H1 (cell line): ENCODE data around the gene CAMKK1. TPM values are rescaled to one million over a fixed set of nuclear protein-coding genes. Genes with fewer than 3 reads are reported as not detected.

Experiments
- CTCF ChIA-PET: fragments of 300-600 bp; sonication (Branson Sonifier 250); formaldehyde crosslinking; loops from one replicate; lab custom pipeline; 2021; ENCODE audit not compliant: partially characterized antibody; lab: Charles Lee
- POLR2A ChIA-PET: fragments of 300-600 bp; sonication (Branson Sonifier 250); formaldehyde crosslinking; loops from one replicate; lab custom pipeline; 2021; ENCODE audit warnings: inconsistent platforms; ENCODE audit not compliant: partially characterized antibody; lab: Charles Lee
- DNase-seq, 2 experiments: peaks; one replicate each; pipeline versions ENCODE4 v3.0.0 to v3.0.0-alpha.2; 2010 to 2022; ENCODE audit warnings: low spot score in 2 of 2, low read depth in 1 of 2, mixed read lengths in 1 of 2
- FAIRE-seq: peaks from 2 replicates; lab custom pipeline; 2011; peaks lifted over from hg19 to GRCh38; lab: Jason Lieb, UNC
- H2AFZ ChIP-seq: 2 replicates; pipeline ENCODE4 v1.8.1; 2012; ENCODE audit warnings: low read length, inconsistent platforms
- H2AK5ac ChIP-seq: 2 replicates; pipeline ENCODE4 v1.6.1; 2013; ENCODE audit warnings: low read depth, low read length
- H2BK120ac ChIP-seq: replicated peaks from 2 replicates; pipeline ENCODE3; 2013; ENCODE audit warnings: low read depth, low read length, inconsistent platforms
- H2BK12ac ChIP-seq: 2 replicates; pipeline ENCODE4 v1.6.1; 2013; ENCODE audit warnings: low read depth, low read length
- H2BK15ac ChIP-seq: 2 replicates; pipeline ENCODE4 v1.6.1; 2013; ENCODE audit warnings: low read length
- H2BK20ac ChIP-seq: 2 replicates; pipeline ENCODE4 v1.6.1; 2013; ENCODE audit warnings: low read length
- H2BK5ac ChIP-seq: 2 replicates; pipeline ENCODE4 v1.6.1; 2013; ENCODE audit warnings: low read depth, low read length
- H3K14ac ChIP-seq: 2 replicates; pipeline ENCODE4 v1.6.1; 2013; ENCODE audit warnings: inconsistent platforms; ENCODE audit not compliant: insufficient read length
- H3K18ac ChIP-seq: 2 replicates; pipeline ENCODE4 v1.6.1; 2013; ENCODE audit warnings: low read length; ENCODE audit errors: extremely low read depth
- H3K23ac ChIP-seq: 2 replicates; pipeline ENCODE4 v1.6.1; 2013; ENCODE audit warnings: inconsistent platforms; ENCODE audit not compliant: insufficient read length
- H3K23me2 ChIP-seq: 2 replicates; pipeline ENCODE4 v1.6.1; 2013; ENCODE audit warnings: low read depth, low read length
- H3K27ac ChIP-seq: 2 replicates; pipeline ENCODE4 v1.6.1; 2011; ENCODE audit warnings: low read depth, low read length, inconsistent platforms
- H3K27me3 ChIP-seq, 4 experiments: replicated peaks in 1 of 4; 1 replicate in 1 of 4; 2 replicates in 3 of 4; pipeline versions ENCODE4 v1.6.1 to v1.8.1; 2011 to 2013; ENCODE audit warnings: low read length in 3 of 4, mild to moderate bottlenecking in 3 of 4, inconsistent platforms in 2 of 4, mixed read lengths in 2 of 4, moderate library complexity in 1 of 4; ENCODE audit not compliant: control insufficient read depth in 3 of 4, insufficient read depth in 3 of 4; ENCODE audit errors: extremely low read depth in 1 of 4
- H3K36me3 ChIP-seq, 4 experiments: 2 replicates each; pipeline versions ENCODE4 v1.6.1 to v1.8.1; 2011 to 2013; ENCODE audit warnings: mild to moderate bottlenecking in 4 of 4, low read length in 3 of 4, moderate library complexity in 2 of 4, control low read depth in 1 of 4, inconsistent platforms in 1 of 4; ENCODE audit not compliant: insufficient read depth in 4 of 4, control insufficient read depth in 2 of 4
- H3K4ac ChIP-seq: replicated peaks from 2 replicates; pipeline ENCODE3; 2013; ENCODE audit warnings: low read length, low read depth, mixed read lengths, inconsistent platforms; ENCODE audit not compliant: insufficient read length
- H3K4me1 ChIP-seq, 4 experiments: replicated peaks in 1 of 4; 1 replicate in 1 of 4; 2 replicates in 3 of 4; pipeline versions ENCODE4 v1.6.1 to v1.8.1; 2011 to 2013; ENCODE audit warnings: low read length in 3 of 4, inconsistent platforms in 2 of 4, mixed read lengths in 1 of 4; ENCODE audit not compliant: insufficient read depth in 4 of 4, control insufficient read depth in 3 of 4
- H3K4me2 ChIP-seq, 2 experiments: 2 replicates each; pipeline versions ENCODE4 v1.6.1 to v1.8.1; 2011 to 2013; ENCODE audit warnings: low read depth in 2 of 2, low read length in 2 of 2, control low read depth in 1 of 2, inconsistent platforms in 1 of 2, mild to moderate bottlenecking in 1 of 2; ENCODE audit not compliant: insufficient read depth in 1 of 2
- H3K4me3 ChIP-seq, 4 experiments: fragments of 200-600, 300-600 bp in 1 of 4; sonication (generic), shearing (Covaris generic), sonication (Bioruptor Twin) in 1 of 4; 2 replicates each; pipeline versions ENCODE4 v1.5.1 to v1.8.1; 2011 to 2016; ENCODE audit warnings: low read length in 4 of 4, low read depth in 3 of 4, control low read depth in 2 of 4, inconsistent platforms in 2 of 4, mild to moderate bottlenecking in 2 of 4, mixed read lengths in 1 of 4, moderate library complexity in 1 of 4; ENCODE audit not compliant: insufficient read depth in 2 of 4; ENCODE audit errors: extremely low read depth in 1 of 4
- H3K56ac ChIP-seq: replicated peaks from 2 replicates; pipeline ENCODE3; 2013; ENCODE audit warnings: low read depth, mild to moderate bottlenecking, mixed read lengths, low read length, inconsistent platforms; ENCODE audit not compliant: insufficient read length
- H3K79me1 ChIP-seq: 2 replicates; pipeline ENCODE4 v1.6.1; 2013; ENCODE audit warnings: low read depth, low read length, control low read depth
- H3K79me2 ChIP-seq, 2 experiments: 2 replicates each; pipeline versions ENCODE4 v1.6.1 to v1.8.1; 2012 to 2013; ENCODE audit warnings: low read length in 2 of 2, mild to moderate bottlenecking in 2 of 2, inconsistent platforms in 1 of 2; ENCODE audit not compliant: insufficient read depth in 2 of 2, control insufficient read depth in 1 of 2
- H3K9ac ChIP-seq, 4 experiments: replicated peaks in 1 of 4; 1 replicate in 1 of 4; 2 replicates in 3 of 4; pipeline versions ENCODE4 v1.6.1 to v1.8.1; 2011 to 2013; ENCODE audit warnings: low read depth in 3 of 4, low read length in 3 of 4, control low read depth in 2 of 4, mild to moderate bottlenecking in 2 of 4, moderate library complexity in 2 of 4, inconsistent platforms in 1 of 4; ENCODE audit errors: extremely low read depth in 1 of 4
- H3K9me3 ChIP-seq, 2 experiments: 2 replicates each; pipeline versions ENCODE4 v1.6.1 to v1.8.1; 2012 to 2013; ENCODE audit warnings: mild to moderate bottlenecking in 2 of 2, moderate library complexity in 2 of 2, control low read depth in 1 of 2, inconsistent platforms in 1 of 2, low read depth in 1 of 2, low read length in 1 of 2, mixed read lengths in 1 of 2; ENCODE audit not compliant: insufficient read depth in 2 of 2
- H4K20me1 ChIP-seq, 2 experiments: replicated peaks in 1 of 2; 2 replicates each; pipeline versions ENCODE3 to v1.8.1; 2011 to 2013; ENCODE audit warnings: inconsistent platforms in 2 of 2, low read length in 2 of 2, mild to moderate bottlenecking in 1 of 2; ENCODE audit not compliant: insufficient read depth in 2 of 2, control insufficient read depth in 1 of 2
- H4K5ac ChIP-seq: 2 replicates; pipeline ENCODE4 v1.6.1; 2013; ENCODE audit warnings: low read length, low read depth, mixed read lengths, inconsistent platforms; ENCODE audit not compliant: insufficient read length
- H4K8ac ChIP-seq: 2 replicates; pipeline ENCODE4 v1.8.0; 2013; ENCODE audit warnings: mild to moderate bottlenecking, moderate library complexity, low read length, inconsistent platforms; ENCODE audit not compliant: insufficient read depth; ENCODE audit errors: extremely low read depth
- H4K91ac ChIP-seq: replicated peaks from 2 replicates; pipeline ENCODE3; 2013; ENCODE audit warnings: low read length, mixed read lengths, inconsistent platforms; ENCODE audit not compliant: insufficient read length
- BACH1 ChIP-seq: IDR thresholded peaks from 2 replicates; pipeline ENCODE4 v1.6.1; 2012; ENCODE audit warnings: low read length, improper control_type of control experiment
- BCL11A ChIP-seq, 2 experiments: IDR thresholded peaks; one replicate each; pipeline ENCODE4 v1.6.1; 2011; ENCODE audit warnings: low read depth in 2 of 2, low read length in 2 of 2, mild to moderate bottlenecking in 2 of 2
- CHD2 ChIP-seq: IDR thresholded peaks from 2 replicates; pipeline ENCODE4 v1.6.1; 2012; ENCODE audit warnings: low read length, improper control_type of control experiment
- EP300 ChIP-seq, 2 experiments: IDR thresholded peaks; 1 replicate in 1 of 2; 2 replicates in 1 of 2; pipeline ENCODE4 v1.6.1; 2011 to 2012; ENCODE audit warnings: low read depth in 2 of 2, low read length in 2 of 2, mild to moderate bottlenecking in 2 of 2, borderline replicate concordance in 1 of 2, inconsistent platforms in 1 of 2, moderate library complexity in 1 of 2
- HDAC2 ChIP-seq, 2 experiments: fragments of 300-600 bp in 1 of 2; sonication (generic) in 1 of 2; IDR thresholded peaks; 2 replicates each; pipeline ENCODE4 v1.6.1; 2011 to 2012; ENCODE audit warnings: low read depth in 2 of 2, low read length in 2 of 2, mild to moderate bottlenecking in 2 of 2, moderate library complexity in 2 of 2, borderline replicate concordance in 1 of 2, inconsistent platforms in 1 of 2
- JUN ChIP-seq: IDR thresholded peaks from 2 replicates; pipeline ENCODE4 v1.6.1; 2011; ENCODE audit warnings: low read depth, mild to moderate bottlenecking, improper control_type of control experiment, low read length
- SAP30 ChIP-seq: fragments of 300-600 bp; sonication (generic); IDR thresholded peaks from 2 replicates; pipeline ENCODE4 v1.7.1; 2012; ENCODE audit warnings: low read length, moderate library complexity, mild to moderate bottlenecking, inconsistent platforms; ENCODE audit not compliant: insufficient read depth, insufficient replicate concordance
- SIN3A ChIP-seq, 2 experiments: IDR thresholded peaks in 1 of 2; conservative IDR thresholded peaks in 1 of 2; 2 replicates each; pipeline ENCODE4 v1.6.1; 2011 to 2012; ENCODE audit warnings: low read length in 2 of 2, improper control_type of control experiment in 1 of 2, low read depth in 1 of 2, mild to moderate bottlenecking in 1 of 2
- TAF7 ChIP-seq: optimal IDR thresholded peaks from 2 replicates; pipeline ENCODE3; 2011; ENCODE audit warnings: low read depth, mild to moderate bottlenecking, inconsistent platforms, low read length, moderate library complexity, borderline replicate concordance
- YY1 ChIP-seq: IDR thresholded peaks from 2 replicates; pipeline ENCODE4 v1.6.1; 2011; ENCODE audit warnings: low read depth, mild to moderate bottlenecking, low read length
- WGBS, 2 experiments: shearing (Covaris generic) in 1 of 2; methylation state at CpG; one replicate each; pipeline versions ENCODE4 v1.1.6 to v1.1.7; 2013 to 2015; ENCODE audit warnings: low lambda C conversion rate in 2 of 2, mixed read lengths in 2 of 2, inconsistent platforms in 1 of 2, low coverage in 1 of 2, missing lambda C conversion rate in 1 of 2; ENCODE audit not compliant: insufficient replicate concordance in 2 of 2, insufficient coverage in 1 of 2, insufficient read length in 1 of 2; ENCODE audit errors: extremely low coverage in 1 of 2, missing lambda C conversion rate in 1 of 2; 5-methylcytosine and 5-hydroxymethylcytosine counted together
- polyA plus RNA-seq, 7 experiments: library from polyadenylated mRNA; depleted of rRNA in 3 of 7; stranded (reverse) in 5 of 7; unstranded in 2 of 7; fragments of >200 nt in 5 of 7; fragments of 200-250 nt in 2 of 7; gene quantifications; 1 replicate in 5 of 7; 2 replicates in 1 of 7; 4 replicates in 1 of 7; pipeline versions ENCODE4 v1.2.1 to v1.2.3, GENCODE V29; 2011 to 2013; ENCODE audit warnings: missing spikeins in 2 of 7, mixed read lengths in 2 of 7
- total RNA-seq: library from RNA; stranded (reverse); fragmentation: NEBNext Ultra II Directional; extraction: Animal tissue kit (Norgen Biotek cat#: 25700); gene quantifications from 2 replicates; pipeline ENCODE4 v1.2.1, GENCODE V29; 2021
- TF ChIP-seq, protein P1 (sequence below): IDR thresholded peaks from 2 replicates; pipeline ENCODE4 v1.6.1; 2012; ENCODE audit warnings: low read length, inconsistent platforms

The CAMKK1 gene
- total and polyA plus RNA-seq, 2 of the 8 experiments (the other 6 are each of a cell fraction or from before 2014, with no cell fraction given): 7.1 to 7.6 TPM

DNA sequence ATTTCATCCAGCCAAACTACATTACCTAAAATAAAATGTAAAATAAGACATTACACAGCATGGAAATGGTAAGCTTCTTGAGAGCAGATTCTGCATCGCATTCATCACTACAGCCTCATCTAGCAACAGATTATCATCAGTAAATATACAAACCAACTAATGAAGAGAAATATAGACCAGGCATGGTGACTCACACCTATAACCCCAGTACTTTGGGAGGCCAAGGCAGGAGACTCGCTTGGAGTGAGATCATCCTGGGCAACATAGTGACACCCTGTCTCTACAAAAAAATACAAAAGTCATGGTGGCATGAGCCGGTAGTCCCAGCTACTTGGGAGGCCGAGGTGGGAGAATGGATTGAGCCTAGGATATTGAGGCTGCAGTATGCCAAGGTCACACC, 66.7 kb downstream of the CAMKK1 start:
- peaks cover 0 to 4% of the 10 kb centered on the region in 2 experiments; a peak in 2 of 4 replicates for H3K79me2 ChIP-seq
- no peak overlapping the region for H4K8ac ChIP-seq
- FAIRE-seq (no peak), DNase-seq (no peak)
- H3K27ac ChIP-seq: no peak overlapping the region
- 94% methylated on average over 4 of the region's 4 CpGs; no CpG with 5 or more reads in 1 of the 2 experiments for WGBS, 2 experiments
- no peak overlapping the region for H2BK5ac ChIP-seq
- H3K23me2 ChIP-seq: no peaks in the 10 kb centered on the region
- H3K56ac ChIP-seq: no peak overlapping the region
- no peak overlapping the region for H2BK120ac ChIP-seq
- H3K4me3 ChIP-seq: no peak overlapping the region
- H3K23ac ChIP-seq: no peak overlapping the region
- H3K36me3 ChIP-seq: peaks cover 9 to 62% (median 49%) of the 10 kb centered on the region in 4 experiments
- H3K18ac ChIP-seq: no peak overlapping the region
- no peak overlapping the region for H3K14ac ChIP-seq
- no peak overlapping the region for H4K5ac ChIP-seq
- ChIA-PET CTCF (interaction anchor here (0.6 to 6.5 kb wide), 20 partner anchors 9 to 793 kb away, joined by 3 to 81 read pairs (median 4); partner anchors contain the start of genes ITGAE and NCBP3), POLR2A (interaction anchor here (0.9 to 2.2 kb wide), 3 partner anchors 11 to 89 kb away, joined by 3 to 5 read pairs (median 3); no protein-coding TSS in a partner anchor)
- no peak overlapping the region for H2AK5ac ChIP-seq
- H3K79me1 ChIP-seq: peaks cover 2% of the 10 kb centered on the region; the same call in 1 of the 2 replicates
- no peaks in the 10 kb centered on the region for H3K4me1 ChIP-seq
- no peak overlapping the region for H3K4me2 ChIP-seq
- H2BK12ac ChIP-seq: no peak overlapping the region
- no peaks in the 10 kb centered on the region for H3K9me3 ChIP-seq
- H3K4ac ChIP-seq: no peak overlapping the region
- H4K91ac ChIP-seq: no peak overlapping the region
- no peaks in the 10 kb centered on the region for H3K27me3 ChIP-seq
- no peak overlapping the region for H3K9ac ChIP-seq
- H2BK15ac ChIP-seq: no peak overlapping the region
- H4K20me1 ChIP-seq: peaks cover 2 to 4% of the 10 kb centered on the region in 2 experiments
- H2AFZ ChIP-seq: no peak overlapping the region
- H2BK20ac ChIP-seq: no peak overlapping the region
- no peak for TF ChIP-seq SIN3A (conservative IDR thresholded peaks at IDR 0.05 in 1 of 2, IDR thresholded peaks at IDR 0.05 in 1 of 2; ENCODE audit: low read depth in 1 of 2, low read length in 2 of 2)
- TF ChIP-seq JUN: no peak
- TF ChIP-seq TAF7: no peak
- TF ChIP-seq BCL11A (IDR thresholded peaks at IDR 0.05; ENCODE audit: low read depth in 2 of 2, low read length in 2 of 2): no peak
- TF ChIP-seq EP300 (IDR thresholded peaks at IDR 0.05; ENCODE audit: borderline replicate concordance in 1 of 2, low read depth in 2 of 2, low read length in 2 of 2): no peak
- no peak for TF ChIP-seq BACH1
- no peak for TF ChIP-seq YY1
- TF ChIP-seq HDAC2 (IDR thresholded peaks at IDR 0.05; ENCODE audit: borderline replicate concordance in 1 of 2, low read depth in 2 of 2, low read length in 2 of 2): no peak
- TF ChIP-seq, protein P1, sequence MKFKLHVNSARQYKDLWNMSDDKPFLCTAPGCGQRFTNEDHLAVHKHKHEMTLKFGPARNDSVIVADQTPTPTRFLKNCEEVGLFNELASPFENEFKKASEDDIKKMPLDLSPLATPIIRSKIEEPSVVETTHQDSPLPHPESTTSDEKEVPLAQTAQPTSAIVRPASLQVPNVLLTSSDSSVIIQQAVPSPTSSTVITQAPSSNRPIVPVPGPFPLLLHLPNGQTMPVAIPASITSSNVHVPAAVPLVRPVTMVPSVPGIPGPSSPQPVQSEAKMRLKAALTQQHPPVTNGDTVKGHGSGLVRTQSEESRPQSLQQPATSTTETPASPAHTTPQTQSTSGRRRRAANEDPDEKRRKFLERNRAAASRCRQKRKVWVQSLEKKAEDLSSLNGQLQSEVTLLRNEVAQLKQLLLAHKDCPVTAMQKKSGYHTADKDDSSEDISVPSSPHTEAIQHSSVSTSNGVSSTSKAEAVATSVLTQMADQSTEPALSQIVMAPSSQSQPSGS: no peak
- TF ChIP-seq CHD2: no peak
- TF ChIP-seq SAP30: no peak
